ENCODE results near the gene TSC22D2.

Gene TSC22D2

GRCh38 chr3:150434234-150434633, 26.1 kb downstream of the TSC22D2 start:
- Histone ChIP-seq H3K4me3 (ENCODE audit: low read length) (no peak overlapping the region), H3K27me3 (ENCODE audit: insufficient read depth, low read length) (no peaks in the 10 kb centered on the region), H3K9ac (ENCODE audit: low read depth, low read length) (no peak overlapping the region), H3K36me3 (ENCODE audit: insufficient read depth, low read depth, low read length) (no peaks in the 10 kb centered on the region), H3K9me3 (ENCODE audit: insufficient read depth, low read depth, low read length) (no peaks in the 10 kb centered on the region), H3K27ac (ENCODE audit: low read length) (no peak overlapping the region), H3K4me1 (ENCODE audit: insufficient read depth, low read length) (peaks cover 13% of the 10 kb centered on the region)

GRCh38 chr3:150436161-150436560, 28.1 kb downstream of the TSC22D2 start:
- Histone ChIP-seq H3K4me3 (ENCODE audit: low read length) (no peak overlapping the region), H3K36me3 (ENCODE audit: insufficient read depth, low read depth, low read length) (no peaks in the 10 kb centered on the region), H3K27me3 (ENCODE audit: insufficient read depth, low read length) (no peaks in the 10 kb centered on the region), H3K9ac (ENCODE audit: low read depth, low read length) (no peak overlapping the region), H3K9me3 (ENCODE audit: insufficient read depth, low read depth, low read length) (no peaks in the 10 kb centered on the region), H3K27ac (ENCODE audit: low read length) (no peak overlapping the region), H3K4me1 (ENCODE audit: insufficient read depth, low read length) (peaks cover 13% of the 10 kb centered on the region)

GRCh38 chr3:150439657-150440056, 31.6 kb downstream of the TSC22D2 start:
- no peaks in the 10 kb centered on the region for H3K9me3 ChIP-seq (ENCODE audit: insufficient read depth, low read depth, low read length)

GRCh38 chr3:150443331-150443741, 35.2 kb downstream of the TSC22D2 start:
- Histone ChIP-seq H3K36me3 (ENCODE audit: insufficient read depth, low read depth, low read length) (no peaks in the 10 kb centered on the region; the same call in 1 of the 2 replicates), H3K9ac (ENCODE audit: low read depth, low read length) (no peak overlapping the region), H3K4me1 (ENCODE audit: insufficient read depth, low read length) (peaks cover 9% of the 10 kb centered on the region; the same call in 1 of the 2 replicates), H3K27ac (ENCODE audit: low read length) (no peak overlapping the region), H3K27me3 (ENCODE audit: insufficient read depth, low read length) (no peaks in the 10 kb centered on the region), H3K4me3 (ENCODE audit: low read length) (no peak overlapping the region), H3K9me3 (ENCODE audit: insufficient read depth, low read depth, low read length) (no peaks in the 10 kb centered on the region)

More at GRCh38 chr3:150439657-150440056, 31.6 kb downstream of the TSC22D2 start:
- H3K9ac ChIP-seq (ENCODE audit: low read depth, low read length), result no peak overlapping the region
- H3K36me3 ChIP-seq (ENCODE audit: insufficient read depth, low read depth, low read length), result no peaks in the 10 kb centered on the region; the same call in 1 of the 2 replicates
- H3K27ac ChIP-seq (ENCODE audit: low read length), result no peak overlapping the region
- H3K4me3 ChIP-seq (ENCODE audit: low read length), result no peak overlapping the region
- peaks cover 9% of the 10 kb centered on the region for H3K4me1 ChIP-seq (ENCODE audit: insufficient read depth, low read length)
- H3K27me3 ChIP-seq (ENCODE audit: insufficient read depth, low read length), result no peaks in the 10 kb centered on the region

- H3K36me3 ChIP-seq (ENCODE audit: insufficient read depth, low read depth, low read length), result no peaks in the 10 kb centered on the region; the same call in 1 of the 2 replicates
- H3K9ac ChIP-seq (ENCODE audit: low read depth, low read length), result no peak overlapping the region
- no peaks in the 10 kb centered on the region for H3K27me3 ChIP-seq (ENCODE audit: insufficient read depth, low read length)
- peaks cover 9% of the 10 kb centered on the region; the same call in 1 of the 2 replicates for H3K4me1 ChIP-seq (ENCODE audit: insufficient read depth, low read length)
- H3K9me3 ChIP-seq (ENCODE audit: insufficient read depth, low read depth, low read length), result no peaks in the 10 kb centered on the region
- no peak overlapping the region for H3K4me3 ChIP-seq (ENCODE audit: low read length)
- H3K27ac ChIP-seq (ENCODE audit: low read length), result no peak overlapping the region
Measured at GRCh38 chr3:150444371-150444770, 36.3 kb downstream of the TSC22D2 start.

- H3K27ac ChIP-seq (ENCODE audit: low read length), result no peak overlapping the region
Measured at GRCh38 chr3:150446470-150446977, 38.4 kb downstream of the TSC22D2 start.

GRCh38 chr3:150447084-150447483, 39.0 kb downstream of the TSC22D2 start:
- peaks cover 9% of the 10 kb centered on the region; the same call in 1 of the 2 replicates for H3K4me1 ChIP-seq (ENCODE audit: insufficient read depth, low read length)
- H3K36me3 ChIP-seq (ENCODE audit: insufficient read depth, low read depth, low read length), result no peaks in the 10 kb centered on the region; the same call in 1 of the 2 replicates
- H3K4me3 ChIP-seq (ENCODE audit: low read length), result no peak overlapping the region
- H3K27ac ChIP-seq (ENCODE audit: low read length), result no peak overlapping the region
- H3K9me3 ChIP-seq (ENCODE audit: insufficient read depth, low read depth, low read length), result no peaks in the 10 kb centered on the region
- H3K9ac ChIP-seq (ENCODE audit: low read depth, low read length), result no peak overlapping the region
- H3K27me3 ChIP-seq (ENCODE audit: insufficient read depth, low read length), result no peaks in the 10 kb centered on the region

More at GRCh38 chr3:150446470-150446977, 38.4 kb downstream of the TSC22D2 start:
- Histone ChIP-seq H3K9ac (ENCODE audit: low read depth, low read length) (no peak overlapping the region), H3K27me3 (ENCODE audit: insufficient read depth, low read length) (no peaks in the 10 kb centered on the region), H3K4me1 (ENCODE audit: insufficient read depth, low read length) (peaks cover 9% of the 10 kb centered on the region; the same call in 1 of the 2 replicates), H3K4me3 (ENCODE audit: low read length) (no peak overlapping the region), H3K9me3 (ENCODE audit: insufficient read depth, low read depth, low read length) (no peaks in the 10 kb centered on the region), H3K36me3 (ENCODE audit: insufficient read depth, low read depth, low read length) (no peaks in the 10 kb centered on the region; the same call in 1 of the 2 replicates)

GRCh38 chr3:150447631-150448465, 39.8 kb downstream of the TSC22D2 start:
- H3K4me1 ChIP-seq (ENCODE audit: insufficient read depth, low read length), result peaks cover 9% of the 10 kb centered on the region; the same call in 1 of the 2 replicates
- no peak overlapping the region for H3K27ac ChIP-seq (ENCODE audit: low read length)
- no peaks in the 10 kb centered on the region; the same call in 1 of the 2 replicates for H3K36me3 ChIP-seq (ENCODE audit: insufficient read depth, low read depth, low read length)
- no peaks in the 10 kb centered on the region for H3K9me3 ChIP-seq (ENCODE audit: insufficient read depth, low read depth, low read length)
- no peak overlapping the region for H3K9ac ChIP-seq (ENCODE audit: low read depth, low read length)
- no peak overlapping the region for H3K4me3 ChIP-seq (ENCODE audit: low read length)
- H3K27me3 ChIP-seq (ENCODE audit: insufficient read depth, low read length), result no peaks in the 10 kb centered on the region

GRCh38 chr3:150449169-150449721, 41.1 kb downstream of the TSC22D2 start:
- Histone ChIP-seq H3K36me3 (ENCODE audit: insufficient read depth, low read depth, low read length) (no peaks in the 10 kb centered on the region; the same call in 1 of the 2 replicates), H3K27ac (ENCODE audit: low read length) (no peak overlapping the region), H3K27me3 (ENCODE audit: insufficient read depth, low read length) (no peaks in the 10 kb centered on the region), H3K9ac (ENCODE audit: low read depth, low read length) (no peak overlapping the region), H3K9me3 (ENCODE audit: insufficient read depth, low read depth, low read length) (no peaks in the 10 kb centered on the region), H3K4me1 (ENCODE audit: insufficient read depth, low read length) (peaks cover 9% of the 10 kb centered on the region; the same call in 1 of the 2 replicates), H3K4me3 (ENCODE audit: low read length) (no peak overlapping the region)

- H3K27ac ChIP-seq (ENCODE audit: low read length), result no peak overlapping the region
- H3K36me3 ChIP-seq (ENCODE audit: insufficient read depth, low read depth, low read length), result no peaks in the 10 kb centered on the region
- H3K4me3 ChIP-seq (ENCODE audit: low read length), result no peak overlapping the region
- H3K9me3 ChIP-seq (ENCODE audit: insufficient read depth, low read depth, low read length), result no peaks in the 10 kb centered on the region
- no peak overlapping the region for H3K9ac ChIP-seq (ENCODE audit: low read depth, low read length)
- H3K27me3 ChIP-seq (ENCODE audit: insufficient read depth, low read length), result no peaks in the 10 kb centered on the region
- H3K4me1 ChIP-seq (ENCODE audit: insufficient read depth, low read length), result peaks cover 9% of the 10 kb centered on the region; the same call in 1 of the 2 replicates
Measured at GRCh38 chr3:150450916-150451315, 42.8 kb downstream of the TSC22D2 start.

- no peak overlapping the region for H3K27ac ChIP-seq (ENCODE audit: low read length)
Measured at GRCh38 chr3:150451329-150452048, 43.4 kb downstream of the TSC22D2 start.

More at GRCh38 chr3:150451329-150452048, 43.4 kb downstream of the TSC22D2 start:
- Histone ChIP-seq H3K36me3 (ENCODE audit: insufficient read depth, low read depth, low read length) (no peaks in the 10 kb centered on the region), H3K4me3 (ENCODE audit: low read length) (no peak overlapping the region), H3K27me3 (ENCODE audit: insufficient read depth, low read length) (no peaks in the 10 kb centered on the region), H3K9ac (ENCODE audit: low read depth, low read length) (no peak overlapping the region), H3K9me3 (ENCODE audit: insufficient read depth, low read depth, low read length) (no peaks in the 10 kb centered on the region), H3K4me1 (ENCODE audit: insufficient read depth, low read length) (peaks cover 9% of the 10 kb centered on the region; the same call in 1 of the 2 replicates)

Data from iPS-20b (cell line).